B cell (primary cell): ENCODE results near the gene FMN1. TPM values are rescaled to one million over a fixed set of nuclear protein-coding genes. Genes with fewer than 3 reads are reported as not detected.

Source experiments
- ATAC-seq: fragments of 200-7000 bp; cut with Tn5 transposase; one replicate; pipeline ENCODE4 v1.10.0; 2021; ENCODE audit warnings: low read depth, mild to moderate bottlenecking, moderate number of reproducible peaks, moderate library complexity
- CTCF ChIA-PET: fragments of 350-600 bp; sonication (Branson Sonifier 250); formaldehyde crosslinking; loops from one replicate; lab custom pipeline; 2021; ENCODE audit warnings: antibody characterized with exemption, inconsistent platforms; lab: Charles Lee
- POLR2A ChIA-PET: fragments of 350-600 bp; sonication (Branson Sonifier 250); formaldehyde crosslinking; loops from one replicate; lab custom pipeline; 2021; ENCODE audit warnings: antibody characterized with exemption; lab: Charles Lee
- DNase-seq: peaks from one replicate; pipeline ENCODE4 v3.0.0; 2013
- H2AFZ ChIP-seq: 2 replicates; pipeline ENCODE4 v1.6.1; 2012; ENCODE audit warnings: mild to moderate bottlenecking, low read depth, low read length; ENCODE audit not compliant: insufficient read depth, poor library complexity, severe bottlenecking
- H3K27ac ChIP-seq, 2 donors: 1 replicate in 1 of 2; 2 replicates in 1 of 2; pipeline ENCODE4 v1.5.1; 2012 to 2013; ENCODE audit warnings: low read length in 2 of 2, mild to moderate bottlenecking in 2 of 2, moderate library complexity in 1 of 2
- H3K27me3 ChIP-seq, 4 experiments: fragments of 200-600 bp in 1 of 4; sonication (generic) in 1 of 4; replicated peaks in 1 of 4; 1 replicate in 2 of 4; 2 replicates in 2 of 4; pipeline versions ENCODE4 v1.6.1 to v1.7.0; 2013 to 2016; ENCODE audit warnings: low read length in 3 of 4, mild to moderate bottlenecking in 2 of 4, mixed read lengths in 1 of 4, moderate library complexity in 1 of 4; ENCODE audit not compliant: insufficient read depth in 4 of 4, control insufficient read depth in 3 of 4; ENCODE audit errors: control extremely low read depth in 1 of 4
- H3K36me3 ChIP-seq, 2 experiments: replicated peaks in 1 of 2; 1 replicate in 1 of 2; 2 replicates in 1 of 2; pipeline versions ENCODE4 v1.6.1 to v1.7.1; 2013; ENCODE audit warnings: low read length in 1 of 2; ENCODE audit not compliant: insufficient read depth in 2 of 2, control insufficient read depth in 1 of 2; ENCODE audit errors: control extremely low read depth in 1 of 2, extremely low read depth in 1 of 2
- H3K4me1 ChIP-seq, 2 donors: fragments of 200-600 bp in 1 of 2; sonication (generic) in 1 of 2; 1 replicate in 1 of 2; 2 replicates in 1 of 2; pipeline versions ENCODE4 v1.5.1 to v1.6.1; 2013 to 2017; ENCODE audit warnings: low read length in 2 of 2; ENCODE audit not compliant: control insufficient read depth in 2 of 2, insufficient read depth in 2 of 2
- H3K4me2 ChIP-seq: replicated peaks from 2 replicates; pipeline ENCODE3; 2012; ENCODE audit warnings: mild to moderate bottlenecking, low read depth, low read length; ENCODE audit not compliant: poor library complexity, severe bottlenecking
- H3K4me3 ChIP-seq, 5 experiments: fragments of 200-600 bp in 1 of 5; sonication (generic) in 1 of 5; 1 replicate in 3 of 5; 2 replicates in 2 of 5; pipeline versions ENCODE4 v1.5.1 to v1.7.0; 2011 to 2016; ENCODE audit warnings: low read length in 4 of 5, mild to moderate bottlenecking in 4 of 5, low read depth in 2 of 5, control low read depth in 1 of 5, moderate library complexity in 1 of 5; ENCODE audit not compliant: insufficient read depth in 1 of 5; ENCODE audit errors: control extremely low read depth in 1 of 5, extremely low read depth in 1 of 5
- H3K79me2 ChIP-seq: fragments of 200-600 bp; sonication (generic); one replicate; pipeline ENCODE4 v1.6.0; 2016; ENCODE audit warnings: low read length; ENCODE audit not compliant: control insufficient read depth, insufficient read depth
- H3K9ac ChIP-seq: fragments of 200-600 bp; sonication (generic); 2 replicates; pipeline ENCODE4 v1.6.1; 2017; ENCODE audit warnings: mild to moderate bottlenecking, low read length, moderate library complexity
- H3K9me3 ChIP-seq, 3 donors: one replicate each; pipeline versions ENCODE4 v1.6.1 to v1.7.1; 2013; ENCODE audit warnings: low read length in 2 of 3; ENCODE audit not compliant: control insufficient read depth in 2 of 3, insufficient read depth in 1 of 3; ENCODE audit errors: control extremely low read depth in 1 of 3
- H4K20me1 ChIP-seq: 2 replicates; pipeline ENCODE4 v1.6.0; 2012; ENCODE audit warnings: mild to moderate bottlenecking, low read length; ENCODE audit not compliant: insufficient read depth, control insufficient read depth, poor library complexity, severe bottlenecking
- H3K27ac Mint-ChIP-seq: one replicate; pipeline ENCODE4 v1.8.0; 2021; ENCODE audit warnings: mixed read lengths
- H3K27me3 Mint-ChIP-seq: one replicate; pipeline ENCODE4 v1.8.0; 2021; ENCODE audit warnings: mixed read lengths
- H3K4me1 Mint-ChIP-seq: one replicate; pipeline ENCODE4 v1.8.0; 2021; ENCODE audit warnings: mixed read lengths
- H3K4me3 Mint-ChIP-seq: one replicate; pipeline ENCODE4 v1.8.0; 2021; ENCODE audit warnings: mixed read lengths
- H3K9me3 Mint-ChIP-seq: one replicate; pipeline ENCODE4 v1.8.0; 2022; ENCODE audit warnings: mixed read lengths; ENCODE audit not compliant: insufficient read depth
- EZH2 ChIP-seq: IDR thresholded peaks from 2 replicates; pipeline ENCODE4 v1.6.1; 2012; ENCODE audit warnings: borderline replicate concordance, low read depth, mild to moderate bottlenecking, moderate library complexity, low read length; ENCODE audit not compliant: insufficient read depth, poor library complexity, severe bottlenecking
- WGBS: methylation state at CpG from one replicate; pipeline ENCODE4 v1.1.5; 2013; ENCODE audit warnings: missing lambda C conversion rate; ENCODE audit not compliant: insufficient coverage; 5-methylcytosine and 5-hydroxymethylcytosine counted together
- intact Hi-C: fragments of 100-400 bp; cut with micrococcal nuclease; formaldehyde crosslinking; loops from one replicate; pipeline ENCODE4 v1.10.0; 2022
- polyA plus RNA-seq: library from polyadenylated mRNA; depleted of rRNA; stranded (reverse); fragments of >200 nt; gene quantifications from 2 replicates; pipeline ENCODE4 v1.2.3, GENCODE V29; 2012
- total RNA-seq, 2 donors: library from RNA; stranded (reverse); fragments of 120-200 nt in 1 of 2; gene quantifications; 1 replicate in 1 of 2; 2 replicates in 1 of 2; pipeline versions ENCODE4 v1.2.3 to v1.2.4, GENCODE V29; 2013 to 2022
- TF ChIP-seq, protein P1 (sequence below): fragments of 200-600 bp; IDR thresholded peaks from one replicate; pipeline ENCODE4 v1.8.0; 2022; ENCODE audit warnings: antibody characterized with exemption, mild to moderate bottlenecking

Gene FMN1
- total and polyA plus RNA-seq, 2 donors (not counting 1 experiment from before 2014, with no cell fraction given) = 0.21 to 0.96 TPM

DNA sequence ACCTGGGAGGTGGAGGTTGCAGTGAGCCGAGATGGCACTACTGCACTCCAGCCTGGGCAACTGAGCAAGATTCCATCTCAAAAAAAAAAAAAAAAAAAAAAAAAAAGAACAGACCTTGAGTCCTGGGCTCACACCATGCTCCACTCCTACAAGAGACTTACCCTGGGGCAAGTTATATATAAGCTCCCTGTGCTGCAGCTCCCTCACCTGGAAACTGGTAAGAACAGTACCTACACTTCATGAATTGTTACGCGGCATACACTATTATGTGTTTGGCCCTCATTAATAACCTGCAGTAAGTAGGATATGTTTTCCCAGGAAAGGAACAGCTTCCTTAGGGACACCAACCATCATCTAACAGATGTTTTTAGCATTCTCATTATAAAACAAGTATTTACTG, 119.6 kb downstream of the FMN1 start:
- H3K4me1 Mint-ChIP-seq = no peaks in the 10 kb centered on the region
- Histone ChIP-seq H3K9me3 (no peaks in the 10 kb centered on the region), H3K4me1 (no peaks in the 10 kb centered on the region), H3K27ac (no peak overlapping the region), H4K20me1 (no peaks in the 10 kb centered on the region), H3K4me2 (no peak overlapping the region), H2AFZ (no peak overlapping the region), H3K36me3 (no peaks in the 10 kb centered on the region), H3K9ac (no peak overlapping the region), H3K27me3 (peaks cover 0 to 5% (median 0%) of the 10 kb centered on the region in 4 experiments), H3K79me2 (no peaks in the 10 kb centered on the region), H3K4me3 (no peak overlapping the region)
- H3K27me3 Mint-ChIP-seq = peaks cover 11% of the 10 kb centered on the region
- H3K27ac Mint-ChIP-seq = no peak overlapping the region
- POLR2A ChIA-PET = no interaction called here
- no peak for ATAC-seq
- intact Hi-C loops = no loop called here
- no peaks in the 10 kb centered on the region for H3K9me3 Mint-ChIP-seq
- CTCF ChIA-PET = interaction anchor here (1.2 kb wide), 1 partner anchor 11 kb away, joined by 5 read pairs; no protein-coding TSS in a partner anchor
- no CpG with 5 or more reads among the region's 3 CpGs for WGBS
- H3K4me3 Mint-ChIP-seq = no peak overlapping the region
- no peak for DNase-seq
- TF ChIP-seq EZH2 = no peak

DNA sequence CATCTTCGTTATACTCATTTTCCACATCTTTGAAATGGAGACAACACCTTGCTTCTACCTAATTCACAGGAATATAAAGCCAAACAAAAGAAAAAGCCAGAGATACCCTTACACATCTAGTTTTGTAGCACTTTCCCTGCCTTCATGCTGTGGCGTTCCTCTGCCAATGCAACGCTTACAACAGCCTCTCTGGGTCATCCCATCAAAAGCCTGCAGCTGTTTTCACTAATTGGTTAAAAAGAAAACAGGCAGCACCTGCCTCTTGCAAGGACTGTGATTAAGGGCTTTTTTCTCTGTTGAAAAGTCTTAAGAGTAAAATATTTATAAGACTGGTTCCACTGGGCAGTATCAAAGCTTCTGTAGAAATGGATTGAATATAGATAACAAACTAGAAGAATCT, 120.3 kb downstream of the FMN1 start:
- CTCF ChIA-PET = interaction anchor here (1.2 kb wide), 1 partner anchor 12 kb away, joined by 5 read pairs; no protein-coding TSS in a partner anchor
- no peak overlapping the region for H3K9ac ChIP-seq

More for the DNA sequence above, 120.3 kb downstream of the FMN1 start:
- no peaks in the 10 kb centered on the region for H4K20me1 ChIP-seq
- no peaks in the 10 kb centered on the region for H3K4me1 Mint-ChIP-seq
- TF ChIP-seq, protein P1, sequence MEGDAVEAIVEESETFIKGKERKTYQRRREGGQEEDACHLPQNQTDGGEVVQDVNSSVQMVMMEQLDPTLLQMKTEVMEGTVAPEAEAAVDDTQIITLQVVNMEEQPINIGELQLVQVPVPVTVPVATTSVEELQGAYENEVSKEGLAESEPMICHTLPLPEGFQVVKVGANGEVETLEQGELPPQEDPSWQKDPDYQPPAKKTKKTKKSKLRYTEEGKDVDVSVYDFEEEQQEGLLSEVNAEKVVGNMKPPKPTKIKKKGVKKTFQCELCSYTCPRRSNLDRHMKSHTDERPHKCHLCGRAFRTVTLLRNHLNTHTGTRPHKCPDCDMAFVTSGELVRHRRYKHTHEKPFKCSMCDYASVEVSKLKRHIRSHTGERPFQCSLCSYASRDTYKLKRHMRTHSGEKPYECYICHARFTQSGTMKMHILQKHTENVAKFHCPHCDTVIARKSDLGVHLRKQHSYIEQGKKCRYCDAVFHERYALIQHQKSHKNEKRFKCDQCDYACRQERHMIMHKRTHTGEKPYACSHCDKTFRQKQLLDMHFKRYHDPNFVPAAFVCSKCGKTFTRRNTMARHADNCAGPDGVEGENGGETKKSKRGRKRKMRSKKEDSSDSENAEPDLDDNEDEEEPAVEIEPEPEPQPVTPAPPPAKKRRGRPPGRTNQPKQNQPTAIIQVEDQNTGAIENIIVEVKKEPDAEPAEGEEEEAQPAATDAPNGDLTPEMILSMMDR = no peak
- no peak for TF ChIP-seq EZH2
- no peak overlapping the region for H2AFZ ChIP-seq
- no peaks in the 10 kb centered on the region for H3K9me3 Mint-ChIP-seq
- ATAC-seq = no peak
- H3K9me3 ChIP-seq = no peaks in the 10 kb centered on the region
- WGBS = 83% methylated on average over 3 of the region's 3 CpGs
- no peak overlapping the region for H3K27ac ChIP-seq
- no peak overlapping the region for H3K27ac Mint-ChIP-seq
- H3K27me3 Mint-ChIP-seq = peaks cover 11% of the 10 kb centered on the region
- no peak overlapping the region for H3K4me3 ChIP-seq
- H3K27me3 ChIP-seq = peaks cover 0 to 5% (median 0%) of the 10 kb centered on the region in 4 experiments
- intact Hi-C loops = no loop called here
- no peaks in the 10 kb centered on the region for H3K4me1 ChIP-seq
- no peak overlapping the region for H3K4me3 Mint-ChIP-seq
- POLR2A ChIA-PET = no interaction called here
- no peak for DNase-seq
- H3K36me3 ChIP-seq = no peaks in the 10 kb centered on the region
- no peaks in the 10 kb centered on the region for H3K79me2 ChIP-seq
- H3K4me2 ChIP-seq = no peak overlapping the region
